ENCODE data around the gene IPPK.
A peak's percentile ranks its signal among the peaks of the same experiment; 100 is the strongest.

The IPPK gene

DNA sequence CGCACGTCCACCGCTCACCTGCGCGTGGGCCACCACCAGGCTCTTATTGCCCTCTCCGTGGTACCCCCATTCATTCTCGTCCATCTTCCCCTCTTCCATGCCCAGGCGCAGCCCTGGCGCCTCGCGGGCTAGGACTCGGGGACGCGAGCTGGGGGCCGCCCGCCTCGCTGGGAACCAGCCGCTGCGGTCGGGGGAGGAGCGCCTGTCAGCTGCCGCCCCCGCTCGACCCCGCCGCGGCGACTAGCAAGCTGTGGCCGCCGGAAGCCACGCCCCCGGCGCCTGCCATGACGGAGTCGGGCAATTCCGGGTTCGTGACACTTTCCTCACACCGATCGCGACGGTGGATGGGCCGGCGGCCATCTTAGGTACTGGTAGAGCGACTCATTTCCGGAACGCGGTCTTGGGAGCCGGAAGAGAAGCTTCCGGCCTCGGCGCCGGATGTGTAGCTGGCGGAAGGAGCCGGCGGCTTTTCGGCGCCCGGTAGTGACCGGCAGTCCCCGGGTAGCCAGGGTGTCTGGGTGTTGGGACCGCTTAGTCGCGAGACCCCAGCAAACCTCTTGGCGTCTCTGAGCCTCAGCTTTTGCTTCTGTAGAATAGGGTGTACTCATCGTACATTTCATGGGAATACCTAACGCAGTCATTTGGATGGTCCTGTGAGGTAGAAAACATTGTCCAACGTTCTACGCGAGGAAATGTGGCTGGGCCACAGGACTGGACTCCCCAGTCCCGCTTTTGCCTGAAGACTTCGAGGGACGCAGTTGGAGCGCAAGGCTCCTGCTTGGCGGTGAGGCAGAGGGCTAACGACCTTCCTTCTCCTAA is at the start of gene IPPK:
TSS of gene IPPK (minus strand) at position 242 of the 819 bp plus-strand sequence. CDS start at position 99, 143 bp downstream.
- peak; percentile 96 for DNase-seq

- DNase-seq = no peak
These were observed 49.2 kb upstream of the IPPK start for GRCh38 chr9:92719028-92719647.

DNA sequence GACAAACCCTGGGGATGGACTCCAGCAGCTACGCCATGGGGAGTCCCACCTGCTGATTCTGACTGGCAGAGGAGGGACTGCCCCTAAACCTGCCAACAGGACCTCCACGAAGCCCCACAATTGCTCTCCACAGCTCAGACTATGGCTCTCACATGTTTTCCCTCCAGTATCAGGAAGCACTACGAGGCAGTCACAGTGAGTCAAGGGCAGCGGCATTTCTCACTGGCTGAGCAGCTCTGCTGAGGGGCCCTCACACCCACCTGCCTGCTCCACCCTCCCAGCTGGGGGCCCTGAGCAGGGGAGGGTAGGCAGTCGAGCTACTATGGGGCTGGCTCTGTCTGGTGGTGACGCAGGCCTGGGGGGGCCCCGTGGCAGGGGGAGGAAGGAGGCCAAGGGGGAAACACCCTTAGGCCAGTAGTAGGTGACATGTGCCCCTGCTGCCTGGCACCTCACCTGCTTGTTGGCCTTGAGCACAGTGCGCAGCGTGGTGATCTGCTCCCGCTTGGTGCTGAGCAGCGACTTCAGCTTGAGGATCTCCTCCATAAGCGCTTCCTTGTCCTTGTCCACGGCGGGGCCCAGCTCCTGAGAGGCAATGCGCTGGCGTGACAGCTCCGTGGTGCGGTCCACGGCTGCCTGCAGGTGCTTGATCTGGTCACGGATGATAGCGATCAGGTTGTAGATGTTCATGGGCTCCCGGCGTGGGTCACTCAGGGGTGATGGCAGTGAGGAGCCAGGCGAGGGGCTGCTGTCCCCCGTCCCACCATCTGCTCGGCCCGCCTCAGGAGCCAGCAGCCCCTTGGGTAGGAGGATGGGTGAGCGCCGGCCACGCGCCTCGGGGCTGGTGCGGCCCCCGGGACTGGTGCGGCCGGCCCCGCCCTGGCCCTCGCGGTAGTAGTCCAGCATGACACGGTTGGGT is 48.4 kb upstream of the IPPK start:
- no peak for DNase-seq

DNA sequence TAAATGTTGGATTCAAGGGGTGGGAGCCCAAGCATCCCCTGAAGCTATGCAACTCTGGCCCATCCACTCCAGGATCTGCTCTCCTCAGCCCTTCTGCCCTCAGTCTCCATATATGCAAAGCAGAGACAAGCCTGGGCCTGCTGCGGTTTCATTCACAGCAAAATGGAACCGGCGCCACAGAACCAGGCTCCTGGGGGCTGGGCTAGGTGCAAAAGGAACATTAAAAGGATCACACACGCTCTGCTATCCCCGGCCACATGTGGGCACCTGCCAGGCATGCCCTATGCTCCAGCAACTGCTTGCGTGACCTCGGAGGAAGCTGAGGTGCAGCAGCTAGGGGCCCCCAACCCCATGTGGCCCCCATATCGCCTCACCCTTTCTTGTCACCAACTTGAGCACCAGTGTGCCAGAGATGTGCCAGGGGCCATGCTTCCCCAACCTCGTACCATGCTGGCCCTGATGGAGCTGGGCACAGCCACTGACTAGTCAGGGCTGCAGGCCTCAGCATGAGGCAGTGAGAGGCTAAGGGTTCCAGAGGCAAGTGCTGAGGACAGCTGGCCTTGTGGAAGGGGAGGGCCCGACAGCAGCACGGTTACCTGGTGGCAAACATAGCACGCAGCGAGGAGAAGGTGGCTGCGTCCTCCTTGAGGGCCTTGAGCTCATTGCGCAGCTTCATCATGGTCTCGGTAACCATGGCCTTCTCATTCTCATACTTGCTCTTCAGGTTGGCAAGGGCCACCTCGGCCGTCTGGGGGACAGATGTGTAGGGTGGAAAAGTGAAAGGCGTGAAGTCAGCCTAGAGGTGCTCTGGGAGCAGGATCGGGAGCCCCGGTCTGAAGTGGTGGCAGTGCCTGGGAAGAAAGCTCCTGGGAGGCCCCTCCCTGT is 47.5 kb upstream of the IPPK start:
- DNase-seq = no peak

DNA sequence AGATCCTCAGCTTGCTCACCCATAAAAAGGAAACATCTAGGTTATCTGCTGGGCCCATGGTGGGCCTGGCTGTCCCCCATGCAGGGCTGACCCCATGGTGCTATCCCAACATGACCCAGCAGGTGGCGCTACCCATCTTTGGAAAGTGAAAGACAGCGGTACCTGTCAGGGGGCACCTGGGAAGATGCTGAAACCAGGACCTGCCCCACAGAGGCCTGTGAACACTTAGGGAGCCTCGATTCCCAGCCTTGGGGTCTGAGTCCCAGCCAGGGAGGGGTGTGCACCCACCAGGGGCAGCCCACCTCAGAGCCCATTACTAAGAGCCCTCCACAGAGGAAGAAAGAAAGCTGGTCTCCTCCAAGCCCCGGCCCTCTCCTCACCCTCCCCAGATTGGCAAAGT is 46.6 kb upstream of the IPPK start:
- peak; percentile 88 for DNase-seq

- DNase-seq = no peak
These were observed 45.7 kb upstream of the IPPK start for GRCh38 chr9:92715488-92716231.

DNA sequence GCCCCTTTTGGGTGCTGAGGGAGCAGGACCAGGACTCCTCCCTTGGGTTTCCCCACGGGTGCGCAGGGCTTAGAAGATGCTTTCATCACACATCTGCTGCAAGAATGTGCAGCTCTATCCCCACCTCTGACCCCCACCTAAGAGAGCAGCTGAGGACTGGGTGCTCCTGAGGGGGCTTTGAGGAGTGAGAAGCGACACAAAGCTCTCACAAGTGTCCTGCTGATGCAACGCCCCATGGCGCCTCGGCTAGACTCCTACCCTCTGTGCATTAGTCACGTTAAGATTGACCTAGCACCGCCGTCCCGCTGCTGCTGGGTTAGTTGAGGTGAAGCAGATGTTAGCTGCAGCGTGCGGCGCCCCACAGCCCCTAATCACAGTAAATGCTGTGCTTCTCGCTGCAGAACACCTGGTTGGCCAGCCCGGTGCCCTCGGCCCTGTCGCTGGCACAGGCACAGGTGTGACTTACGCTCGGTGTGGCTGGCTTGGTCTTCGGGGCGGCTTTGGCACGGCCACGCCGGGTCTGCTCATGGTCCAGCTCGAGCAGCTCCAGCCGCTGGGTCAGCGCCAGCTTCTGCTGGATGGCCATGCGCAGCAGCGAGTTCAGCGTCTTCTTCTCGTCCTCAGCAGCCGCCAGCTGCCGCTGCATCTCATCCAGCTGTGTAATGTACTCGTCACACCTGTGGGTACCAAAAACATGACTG is 45.0 kb upstream of the IPPK start:
- DNase-seq = no peak

GRCh38 chr9:92714016-92714415 is 44.1 kb upstream of the IPPK start:
- DNase-seq = no peak

DNA sequence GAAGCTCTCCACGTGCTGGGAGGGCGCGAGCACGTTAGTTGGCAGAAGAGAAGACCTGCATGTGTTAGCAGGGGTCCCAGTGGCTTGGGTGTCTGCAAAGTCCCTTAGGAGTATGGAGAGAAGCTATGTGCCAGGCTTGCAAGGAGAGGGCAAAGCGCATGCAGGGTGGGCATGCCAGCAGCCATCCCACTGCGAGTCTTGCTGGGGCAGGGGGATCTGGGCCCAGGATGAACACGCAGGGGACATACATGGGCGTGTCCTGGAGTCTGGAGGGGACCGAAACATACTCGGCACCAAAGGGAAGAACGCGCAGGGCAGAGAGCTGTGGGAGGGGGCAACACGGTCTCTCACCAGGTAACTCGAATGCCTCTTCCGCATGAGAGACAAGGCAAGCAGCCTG is 43.6 kb upstream of the IPPK start:
- no peak for DNase-seq

- no peak for DNase-seq
These were observed 42.8 kb upstream of the IPPK start for GRCh38 chr9:92712767-92713166.

- DNase-seq = no peak
These were observed 41.9 kb upstream of the IPPK start for GRCh38 chr9:92711844-92712243.

DNA sequence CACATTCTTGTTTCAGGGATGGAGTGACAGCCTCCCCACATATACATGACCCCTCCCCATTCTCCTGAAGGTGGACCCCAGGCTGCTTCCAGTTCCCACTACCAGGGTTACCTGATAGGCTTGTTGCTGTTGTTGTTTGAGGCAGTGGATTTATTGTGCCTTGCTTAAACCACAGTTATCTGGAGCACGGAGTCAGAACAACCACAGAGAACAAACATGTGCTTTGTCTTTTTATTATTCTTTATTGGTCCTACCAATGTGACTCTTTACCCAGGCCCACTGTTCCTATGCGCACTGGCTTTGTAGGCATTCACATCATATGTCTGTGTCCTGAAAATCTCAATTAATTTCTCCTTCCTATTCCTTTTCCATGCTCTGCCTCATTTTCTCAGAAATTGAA is 41.2 kb upstream of the IPPK start:
- no peak for DNase-seq

DNA sequence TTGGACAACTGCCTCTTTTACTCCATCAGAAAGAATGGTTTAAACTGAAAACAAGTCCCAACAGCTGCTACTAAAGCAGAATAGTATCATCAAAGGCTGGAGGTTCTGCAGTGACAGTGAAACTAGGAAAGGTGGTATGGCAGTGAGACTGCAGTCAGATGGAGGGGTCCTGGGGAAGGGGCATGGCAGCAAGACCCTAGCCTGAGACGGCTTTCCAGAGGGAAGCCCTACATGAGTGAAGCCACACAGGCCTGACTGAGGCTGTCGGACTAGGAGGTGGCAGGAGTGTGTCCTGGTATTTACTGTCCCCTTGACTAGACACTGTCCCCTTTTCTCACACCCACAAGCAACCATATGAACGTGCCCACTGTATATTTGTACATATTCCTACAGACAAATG is 40.4 kb upstream of the IPPK start:
- no peak for DNase-seq

DNA sequence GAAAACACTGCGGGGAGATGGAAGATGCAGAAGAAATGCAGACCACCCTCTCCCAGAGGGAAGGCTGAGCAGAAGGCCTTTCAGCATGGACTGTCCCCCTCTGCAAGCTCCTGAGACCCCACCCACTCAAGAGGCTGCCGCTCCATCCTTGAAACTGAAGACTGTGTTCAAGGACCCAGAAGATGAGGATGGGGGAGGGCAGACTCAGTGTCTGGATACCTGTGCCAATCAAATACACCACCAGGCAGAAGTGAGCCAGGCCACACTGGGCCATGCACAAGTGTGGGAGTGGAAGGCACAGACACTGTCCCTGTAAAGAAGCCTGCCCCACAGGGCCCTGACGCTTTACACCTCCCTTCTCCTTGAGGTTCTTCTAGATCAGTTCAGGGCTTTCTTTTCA is 40.0 kb upstream of the IPPK start:
- DNase-seq = no peak

DNA sequence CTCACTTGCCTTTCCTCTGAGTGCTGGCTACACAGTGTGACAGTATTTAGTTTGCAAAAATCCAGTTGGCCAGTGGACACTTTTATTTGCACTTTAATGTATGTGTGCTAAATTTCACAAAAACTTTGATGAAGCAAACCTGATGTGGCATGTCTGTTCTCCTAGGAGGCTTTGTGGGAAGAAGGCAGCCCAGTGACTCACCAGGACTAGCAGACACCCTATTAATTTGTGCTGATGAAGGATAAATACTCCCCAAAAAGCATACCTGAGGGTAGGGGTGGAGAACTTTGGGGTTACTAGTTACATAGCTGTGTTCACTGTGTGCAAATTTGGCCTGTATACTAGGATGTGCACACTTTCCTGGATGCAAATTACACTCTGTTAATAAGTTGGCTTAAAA is 39.3 kb upstream of the IPPK start:
- DNase-seq = no peak

GRCh38 chr9:92707530-92707929 is 37.6 kb upstream of the IPPK start:
- no peak for DNase-seq

DNA sequence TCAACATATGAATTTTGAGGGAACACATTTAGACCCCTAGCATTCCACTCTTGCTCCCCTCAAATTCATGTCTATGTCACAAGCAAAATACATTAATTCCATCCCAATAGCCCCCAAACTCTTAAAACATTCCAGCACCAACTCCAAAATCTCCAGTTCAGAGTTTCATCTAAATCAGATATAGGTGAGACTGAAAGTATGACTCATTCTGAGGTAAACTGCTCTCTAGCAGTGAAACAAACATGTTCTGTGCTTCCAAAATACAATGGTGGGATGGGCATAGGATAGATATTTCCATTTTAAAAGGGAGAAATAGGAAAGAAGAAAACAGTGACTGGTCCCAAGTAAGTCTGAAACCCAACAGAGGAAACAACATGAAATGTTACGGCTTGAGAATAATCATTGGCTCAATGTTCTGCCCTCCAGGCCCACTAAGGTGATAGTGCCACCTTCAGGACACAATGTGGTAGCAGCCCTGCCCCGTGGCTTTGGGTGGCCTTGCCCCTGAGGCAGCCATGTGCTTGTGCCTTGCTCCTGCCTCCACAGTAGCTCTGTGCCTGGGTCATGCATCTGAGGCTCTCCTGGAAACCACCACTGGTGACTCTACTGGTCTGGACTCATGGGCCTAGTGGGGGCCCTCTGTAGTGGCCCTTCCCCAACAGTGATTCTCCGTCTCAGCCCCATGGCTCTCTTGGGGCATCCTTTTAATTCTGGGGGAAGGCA is 36.4 kb upstream of the IPPK start:
- DNase-seq = no peak

- no peak for DNase-seq
These were observed 34.6 kb upstream of the IPPK start for GRCh38 chr9:92704528-92704927.

GRCh38 chr9:92696619-92697018 is 26.7 kb upstream of the IPPK start:
- DNase-seq = no peak

GRCh38 chr9:92686954-92687353 is 17.0 kb upstream of the IPPK start:
- no peak for DNase-seq
